Skeletal muscle tissue (tissue), 4 donors: ENCODE measurements around the gene EXOC2. TPM values are rescaled to one million over a fixed set of nuclear protein-coding genes. Genes with fewer than 3 reads are reported as not detected.
"Not testable (repeated sequence)": the region's sequence is repeated elsewhere in the genome, so short reads cannot be mapped to it uniquely, and the experiment has no call there.

Source experiments
- H3K27ac ChIP-seq: one replicate; pipeline ENCODE4 v1.7.0; 2013; ENCODE audit warnings: mild to moderate bottlenecking, low read depth, low read length, inconsistent platforms
- H3K27me3 ChIP-seq, 3 donors: one replicate each; pipeline ENCODE4 v1.7.0; 2013; ENCODE audit warnings: low read length in 3 of 3; ENCODE audit not compliant: control insufficient read depth in 3 of 3, insufficient read depth in 3 of 3
- H3K36me3 ChIP-seq, 3 donors: one replicate each; pipeline ENCODE4 v1.7.0; 2013; ENCODE audit warnings: low read length in 3 of 3; ENCODE audit not compliant: control insufficient read depth in 3 of 3, insufficient read depth in 3 of 3
- H3K4me1 ChIP-seq, 3 donors: one replicate each; pipeline ENCODE4 v1.7.0; 2013; ENCODE audit warnings: low read length in 3 of 3, mild to moderate bottlenecking in 3 of 3; ENCODE audit not compliant: control insufficient read depth in 3 of 3, insufficient read depth in 3 of 3
- H3K4me3 ChIP-seq, 3 donors: one replicate each; pipeline ENCODE4 v1.7.0; 2013; ENCODE audit warnings: low read length in 3 of 3
- H3K9ac ChIP-seq, 3 donors: one replicate each; pipeline ENCODE4 v1.7.0; 2013; ENCODE audit warnings: low read length in 3 of 3, mild to moderate bottlenecking in 3 of 3, moderate library complexity in 2 of 3, low read depth in 1 of 3
- H3K9me3 ChIP-seq, 3 donors: one replicate each; pipeline ENCODE4 v1.7.0; 2013; ENCODE audit warnings: low read length in 3 of 3; ENCODE audit not compliant: control insufficient read depth in 3 of 3
- total RNA-seq: library from RNA; depleted of rRNA; stranded (reverse); fragments of >200 nt; gene quantifications from one replicate; pipeline ENCODE4 v1.2.3, GENCODE V29; 2014
- donor health status: Osteomylitis.

The EXOC2 gene
- total RNA-seq, 1 donor from 2014 or later: 26.6 TPM

- H3K9ac ChIP-seq: no peak overlapping the region
- no peak overlapping the region for H3K4me3 ChIP-seq
- no peaks in the 10 kb centered on the region for H3K9me3 ChIP-seq
- no peak overlapping the region for H3K27ac ChIP-seq
- H3K27me3 ChIP-seq: no peaks in the 10 kb centered on the region
- H3K4me1 ChIP-seq: peaks cover 2 to 4% (median 3%) of the 10 kb centered on the region in 3 donors
- H3K36me3 ChIP-seq: peaks cover 0 to under 1% (median 0%) of the 10 kb centered on the region in 3 donors
Measured at GRCh38 chr6:579339-579738, 113.6 kb downstream of the EXOC2 start.

GRCh38 chr6:572596-573265 is 120.2 kb downstream of the EXOC2 start:
- Histone ChIP-seq H3K9ac (no peak overlapping the region), H3K36me3 (peaks cover 6 to 27% (median 10%) of the 10 kb centered on the region in 3 donors), H3K4me1 (no peaks in the 10 kb centered on the region), H3K27me3 (no peaks in the 10 kb centered on the region), H3K4me3 (no peak overlapping the region), H3K9me3 (no peaks in the 10 kb centered on the region), H3K27ac (no peak overlapping the region)

- Histone ChIP-seq H3K4me3 (no peak overlapping the region), H3K9me3 (no peaks in the 10 kb centered on the region), H3K27ac (no peak overlapping the region), H3K27me3 (no peaks in the 10 kb centered on the region), H3K4me1 (no peaks in the 10 kb centered on the region), H3K36me3 (peaks cover 6 to 31% (median 10%) of the 10 kb centered on the region in 3 donors), H3K9ac (no peak overlapping the region)
Measured at GRCh38 chr6:571892-572291, 121.0 kb downstream of the EXOC2 start.

- Histone ChIP-seq H3K9me3 (no peaks in the 10 kb centered on the region), H3K27me3 (no peaks in the 10 kb centered on the region), H3K4me3 (no peak overlapping the region), H3K27ac (no peak overlapping the region), H3K9ac (no peak overlapping the region), H3K4me1 (no peaks in the 10 kb centered on the region), H3K36me3 (peaks cover 6 to 31% (median 10%) of the 10 kb centered on the region in 3 donors)
Measured at GRCh38 chr6:570825-571224, 122.1 kb downstream of the EXOC2 start.

GRCh38 chr6:568954-569523 is 123.9 kb downstream of the EXOC2 start:
- H3K27me3 ChIP-seq: no peaks in the 10 kb centered on the region
- no peak overlapping the region for H3K9ac ChIP-seq
- H3K36me3 ChIP-seq: peaks cover 13 to 33% (median 14%) of the 10 kb centered on the region in 3 donors
- H3K4me3 ChIP-seq: no peak overlapping the region
- no peaks in the 10 kb centered on the region for H3K9me3 ChIP-seq
- no peak overlapping the region for H3K27ac ChIP-seq
- H3K4me1 ChIP-seq: no peaks in the 10 kb centered on the region

GRCh38 chr6:568085-568484 is 124.9 kb downstream of the EXOC2 start:
- H3K27me3 ChIP-seq: no peaks in the 10 kb centered on the region
- H3K4me3 ChIP-seq: no peak overlapping the region
- peaks cover 17 to 39% (median 18%) of the 10 kb centered on the region in 3 donors for H3K36me3 ChIP-seq

GRCh38 chr6:563863-564262 is 129.1 kb downstream of the EXOC2 start:
- Histone ChIP-seq H3K27me3 (no peaks in the 10 kb centered on the region), H3K4me1 (no peaks in the 10 kb centered on the region), H3K36me3 (peaks cover 25 to 37% (median 29%) of the 10 kb centered on the region in 3 donors)

More at GRCh38 chr6:568085-568484, 124.9 kb downstream of the EXOC2 start:
- H3K9me3 ChIP-seq: no peaks in the 10 kb centered on the region
- H3K9ac ChIP-seq: no peak overlapping the region
- no peak overlapping the region for H3K27ac ChIP-seq
- no peaks in the 10 kb centered on the region for H3K4me1 ChIP-seq

GRCh38 chr6:562052-562676 is 130.8 kb downstream of the EXOC2 start:
- Histone ChIP-seq H3K27ac (no peak overlapping the region), H3K9me3 (no peaks in the 10 kb centered on the region)

More at GRCh38 chr6:563863-564262, 129.1 kb downstream of the EXOC2 start:
- Histone ChIP-seq H3K4me3 (no peak overlapping the region), H3K9ac (no peak overlapping the region), H3K27ac (no peak overlapping the region), H3K9me3 (no peaks in the 10 kb centered on the region)

GRCh38 chr6:561335-561734 is 131.6 kb downstream of the EXOC2 start:
- H3K27ac ChIP-seq, H3K4me3 ChIP-seq, H3K27me3 ChIP-seq, H3K4me1 ChIP-seq, H3K9me3 ChIP-seq, H3K9ac ChIP-seq: not testable (repeated sequence)
- H3K36me3 ChIP-seq: peaks cover 22 to 34% (median 25%) of the 10 kb centered on the region in 3 donors

More at GRCh38 chr6:562052-562676, 130.8 kb downstream of the EXOC2 start:
- H3K27me3 ChIP-seq: no peaks in the 10 kb centered on the region
- H3K36me3 ChIP-seq: peaks cover 22 to 30% (median 23%) of the 10 kb centered on the region in 3 donors
- H3K4me3 ChIP-seq: no peak overlapping the region
- H3K9ac ChIP-seq: no peak overlapping the region
- H3K4me1 ChIP-seq: no peaks in the 10 kb centered on the region

GRCh38 chr6:558959-559358 is 134.0 kb downstream of the EXOC2 start:
- no peak overlapping the region for H3K9ac ChIP-seq
- H3K36me3 ChIP-seq: peaks cover 17 to 42% (median 22%) of the 10 kb centered on the region in 3 donors
- no peaks in the 10 kb centered on the region for H3K27me3 ChIP-seq
- no peaks in the 10 kb centered on the region for H3K4me1 ChIP-seq
- H3K9me3 ChIP-seq: no peaks in the 10 kb centered on the region
- no peak overlapping the region for H3K27ac ChIP-seq
- no peak overlapping the region for H3K4me3 ChIP-seq
